ENCODE results near the gene IL37.
"Not testable (repeated sequence)": the region's sequence is repeated elsewhere in the genome, so short reads cannot be mapped to it uniquely, and the experiment has no call there.

IL37 gene

DNA sequence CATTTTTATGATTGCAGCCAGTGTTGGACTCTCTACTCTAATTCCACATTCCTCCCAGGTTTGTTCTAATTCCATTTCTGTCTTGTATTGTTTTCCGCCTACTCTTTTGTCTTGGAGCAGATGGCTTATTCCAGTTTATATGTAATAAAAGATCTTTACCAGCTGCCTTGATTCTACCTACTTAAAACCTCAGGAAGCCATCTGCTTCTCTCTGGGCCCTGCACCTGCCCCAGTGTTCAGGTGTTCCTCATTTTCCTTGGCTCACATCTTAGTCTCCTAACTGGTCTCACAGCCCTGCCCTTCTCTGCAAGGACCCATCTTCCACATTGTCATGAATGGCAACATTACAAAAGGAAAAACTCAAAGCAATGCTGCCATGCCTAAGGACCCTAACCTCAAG is 21.0 kb upstream of the IL37 start:
- DNase-seq (ENCODE audit: low read depth) = no peak

DNA sequence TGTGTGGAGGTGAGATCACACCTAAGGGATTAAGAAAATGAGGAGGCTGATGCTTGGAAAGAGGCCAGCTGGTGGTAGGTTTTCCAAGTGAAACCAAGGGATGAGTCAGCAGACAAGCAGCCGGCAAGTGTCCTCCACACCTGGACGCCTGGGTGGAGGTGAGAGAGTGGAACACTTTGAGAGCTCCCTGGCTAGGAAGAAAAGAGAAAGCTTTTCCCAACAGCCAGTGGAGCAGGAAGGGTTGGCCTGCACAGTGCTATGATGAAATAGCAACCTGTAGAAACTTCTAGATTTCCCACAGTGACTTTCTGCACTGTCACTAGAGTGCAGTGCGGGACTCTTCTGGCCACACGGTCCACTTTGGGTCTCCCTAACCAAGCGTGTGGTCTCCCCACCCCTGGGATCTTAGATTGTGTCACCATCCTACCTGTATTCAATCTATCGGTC is 19.6 kb upstream of the IL37 start:
- no peak for DNase-seq (ENCODE audit: low read depth)

DNA sequence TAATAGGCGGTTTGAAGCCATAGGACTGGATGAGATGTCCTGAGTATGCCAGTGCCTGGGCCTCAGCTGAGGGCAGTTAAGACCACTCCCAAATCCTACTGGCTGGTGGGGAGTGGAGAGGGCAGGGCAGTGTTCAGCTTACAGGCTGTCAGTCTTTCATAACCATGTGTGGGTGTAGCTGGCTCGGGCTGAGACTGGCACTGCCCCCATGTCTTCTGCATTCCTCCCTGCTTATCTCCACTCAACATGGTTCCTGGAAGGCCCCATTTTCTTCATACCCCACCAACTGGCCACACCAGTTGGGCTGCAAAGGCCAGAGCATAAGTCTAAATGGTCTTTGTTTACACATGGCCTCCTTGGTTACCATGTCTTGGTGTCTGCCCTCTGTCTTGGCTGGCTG is 17.2 kb upstream of the IL37 start:
- DNase-seq (ENCODE audit: low read depth) = no peak

DNA sequence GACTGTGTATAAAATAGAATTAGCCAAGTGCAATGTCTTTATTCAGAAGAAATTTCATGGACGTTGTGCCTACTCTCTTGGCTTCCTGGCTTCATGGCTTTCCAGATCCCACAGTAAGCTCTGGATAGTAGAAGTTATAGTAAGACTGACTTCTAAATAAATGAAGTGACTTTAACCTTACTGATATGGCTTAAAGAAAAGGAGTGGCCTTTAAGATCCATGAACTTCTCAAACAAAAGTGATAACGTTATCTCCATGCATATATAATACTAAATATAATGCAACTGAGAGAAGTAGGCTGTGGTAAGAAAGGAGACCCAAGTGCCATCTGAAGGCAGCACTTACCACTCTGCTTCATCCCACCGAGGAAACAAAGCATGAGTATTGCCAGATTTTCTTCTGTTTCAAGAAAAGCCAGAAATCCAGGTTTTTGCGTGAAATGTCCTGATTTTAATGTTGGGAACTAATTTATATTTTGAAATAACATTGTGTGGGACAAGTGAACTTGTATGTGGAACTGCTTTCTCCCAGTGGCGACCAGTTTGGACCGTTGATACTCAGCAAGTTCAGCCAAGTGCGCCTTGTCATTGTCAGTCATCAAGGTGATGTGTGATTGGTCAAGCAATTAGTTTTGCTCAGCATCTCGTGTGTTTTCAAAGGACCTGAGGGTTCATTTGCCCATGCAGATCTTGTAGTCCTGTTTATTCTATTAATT is 13.9 kb upstream of the IL37 start:
- no peak for DNase-seq (ENCODE audit: low read depth)

DNA sequence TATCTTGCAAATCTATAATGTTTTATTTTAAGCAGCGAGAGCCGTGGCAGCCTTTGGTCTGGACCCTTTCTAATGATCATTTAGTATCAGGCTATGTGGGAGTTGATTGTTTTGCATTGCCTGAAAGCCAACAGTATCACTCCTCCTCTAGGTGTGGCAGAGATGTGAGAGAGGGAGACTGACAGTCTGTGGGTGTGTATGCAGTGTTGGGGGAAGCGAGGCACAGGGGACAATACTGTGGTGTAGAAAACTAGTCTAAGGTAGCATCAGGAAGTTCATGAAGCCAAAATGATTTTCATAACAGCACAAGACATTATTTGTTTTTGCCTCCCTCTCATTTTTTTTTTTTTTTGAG is 13.4 kb upstream of the IL37 start:
- DNase-seq (ENCODE audit: low read depth) = no peak

DNA sequence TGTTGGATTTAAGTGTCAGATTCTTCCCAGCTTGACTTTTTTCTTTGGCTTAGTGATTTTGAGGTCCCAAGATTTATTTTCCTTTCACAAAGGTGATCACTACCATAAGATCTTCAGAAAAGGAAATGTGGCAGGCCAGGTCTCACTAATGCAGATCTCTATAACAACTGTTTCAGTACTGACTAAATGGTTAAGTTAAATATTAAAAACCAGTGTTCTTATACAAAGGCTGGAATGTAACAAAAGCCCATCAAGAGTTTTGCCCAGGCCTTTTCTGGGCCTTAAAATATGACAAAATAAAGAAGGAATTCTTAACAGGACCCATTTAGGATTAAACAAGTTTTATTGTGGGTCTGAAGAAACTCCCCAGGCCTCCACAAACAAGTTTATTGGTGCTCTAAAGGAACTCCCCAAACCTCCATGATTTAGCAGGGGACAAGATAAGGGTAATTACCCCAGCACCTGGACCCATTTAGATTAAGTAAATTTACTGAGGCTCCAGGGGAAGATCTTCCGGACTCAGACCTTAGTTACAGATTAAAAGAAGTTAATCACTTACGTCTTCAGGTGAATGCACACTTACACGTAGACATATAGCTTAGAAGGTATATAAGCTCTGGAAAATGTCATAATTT is 9.4 kb upstream of the IL37 start:
- not testable (repeated sequence) for DNase-seq (ENCODE audit: low read depth)

DNA sequence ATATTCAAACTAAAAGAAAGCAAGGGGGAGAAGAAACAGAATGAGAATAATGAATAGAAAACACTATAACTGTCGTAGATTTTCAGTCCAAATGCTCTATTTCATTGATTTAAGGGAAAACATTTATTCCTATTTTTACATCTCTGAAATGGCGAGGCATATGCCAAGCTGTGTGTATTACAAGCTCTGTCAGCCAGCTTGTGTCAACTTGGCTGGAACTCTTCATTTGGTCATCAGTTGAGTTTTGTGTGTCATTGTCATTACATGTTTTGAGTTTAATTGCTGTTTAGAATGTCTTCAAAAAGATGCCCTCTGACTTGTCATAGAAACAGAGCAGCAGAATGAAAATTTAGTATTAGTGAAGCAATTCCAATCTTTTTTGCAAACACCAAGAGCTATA is 8.1 kb upstream of the IL37 start:
- DNase-seq (ENCODE audit: low read depth) = no peak

DNA sequence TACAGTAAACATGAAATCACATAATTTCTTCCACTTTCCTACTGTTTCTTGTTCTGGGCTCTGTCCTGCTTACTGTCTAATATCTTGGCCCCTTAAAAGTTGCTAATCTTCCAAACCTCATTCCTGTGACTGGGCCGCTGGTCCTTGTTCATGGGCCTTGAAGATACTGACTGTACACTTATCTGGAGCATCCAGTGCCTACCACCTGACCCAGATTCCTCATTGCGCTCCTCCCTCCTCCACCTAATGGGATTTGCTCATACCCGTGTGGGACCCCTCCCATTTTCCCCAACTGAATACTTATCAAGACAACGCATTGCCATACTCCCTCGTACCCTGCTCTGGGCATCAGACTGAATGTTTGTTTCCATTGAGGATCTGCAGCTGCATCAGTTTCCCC is 6.1 kb upstream of the IL37 start:
- DNase-seq (ENCODE audit: low read depth) = no peak

DNA sequence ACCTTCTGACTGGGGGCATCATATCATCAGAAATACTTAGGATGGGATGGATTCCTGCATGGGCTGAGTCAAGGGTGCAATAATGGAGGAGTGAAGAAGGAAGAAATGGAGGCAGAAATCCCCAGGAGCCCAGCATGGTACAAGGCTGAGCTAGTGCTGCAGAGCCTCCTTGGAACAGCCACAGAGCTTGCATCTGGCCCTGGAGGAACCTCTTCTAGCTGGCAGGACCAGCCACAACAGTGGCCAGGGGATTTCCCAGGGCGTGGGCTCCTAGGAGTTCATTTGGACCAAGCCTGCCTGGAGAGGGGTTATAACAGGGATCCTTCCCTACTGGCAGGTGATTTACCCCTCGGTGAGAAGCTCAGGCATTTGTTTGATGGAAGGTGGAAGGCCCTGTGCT is 4.7 kb upstream of the IL37 start:
- DNase-seq (ENCODE audit: low read depth) = no peak

DNA sequence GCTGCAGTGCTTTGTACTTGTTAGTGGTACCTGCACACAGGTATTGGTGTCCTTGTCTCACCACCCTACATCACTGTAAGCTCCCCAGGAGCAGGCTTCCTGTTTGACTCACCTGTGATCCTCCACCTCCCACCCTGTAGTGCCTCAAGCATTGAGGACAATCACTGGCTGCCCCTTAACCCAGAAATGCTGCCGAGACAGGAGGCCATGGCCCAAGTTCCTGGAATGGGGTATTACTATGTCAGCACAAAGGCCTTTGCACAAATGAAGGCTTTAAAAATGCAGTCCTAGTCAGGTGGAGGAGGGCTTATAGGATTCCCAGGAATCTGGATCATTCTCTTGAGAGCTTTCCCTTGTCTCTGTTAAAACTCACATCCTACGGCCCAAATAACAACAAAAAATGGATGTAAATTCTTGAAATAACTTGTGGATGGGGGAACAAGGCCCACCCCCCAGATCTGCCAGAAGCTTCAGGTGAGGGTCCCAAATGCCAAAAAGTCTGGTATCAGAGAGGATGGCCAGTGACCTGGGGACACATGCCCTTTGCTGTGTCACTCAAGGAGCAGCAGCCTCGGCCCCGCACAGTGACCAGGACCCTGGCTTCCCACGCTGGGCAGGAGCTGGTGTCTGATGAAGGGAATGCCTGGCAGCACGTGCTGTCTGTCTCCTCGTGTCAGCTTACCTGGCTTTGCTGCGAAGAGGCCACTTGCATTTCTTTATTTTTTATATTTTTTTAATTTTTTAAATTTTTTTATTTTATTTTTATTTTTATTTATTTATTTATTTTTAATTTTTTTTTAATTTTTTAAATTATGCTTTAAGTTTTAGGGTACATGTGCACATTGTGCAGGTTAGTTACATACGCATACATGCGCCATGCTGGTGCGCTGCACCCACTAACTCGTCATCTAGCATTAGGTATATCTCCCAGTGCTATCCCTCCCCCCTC is 3.7 kb upstream of the IL37 start:
- DNase-seq (ENCODE audit: low read depth) = no peak

DNA sequence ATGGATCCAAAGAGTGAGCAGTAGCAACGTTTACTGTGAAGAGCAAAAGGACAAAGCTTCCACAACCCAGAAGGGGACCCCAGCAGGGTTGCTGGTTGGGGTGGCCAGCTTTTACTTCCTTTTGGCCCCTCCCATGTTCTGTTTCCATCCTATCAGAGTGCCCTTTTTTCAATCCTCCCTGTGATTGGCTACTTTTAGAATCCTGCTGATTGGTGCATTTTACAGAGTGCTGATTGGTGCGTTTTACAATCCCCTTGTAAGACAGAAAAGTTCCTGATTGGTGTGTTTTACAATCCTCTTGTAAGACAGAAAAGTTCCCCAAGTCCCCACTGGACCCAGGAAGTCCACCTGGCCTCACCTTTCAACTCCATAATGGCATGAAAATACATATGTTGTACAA is 2.4 kb upstream of the IL37 start:
- not testable (repeated sequence) for DNase-seq (ENCODE audit: low read depth)

DNA sequence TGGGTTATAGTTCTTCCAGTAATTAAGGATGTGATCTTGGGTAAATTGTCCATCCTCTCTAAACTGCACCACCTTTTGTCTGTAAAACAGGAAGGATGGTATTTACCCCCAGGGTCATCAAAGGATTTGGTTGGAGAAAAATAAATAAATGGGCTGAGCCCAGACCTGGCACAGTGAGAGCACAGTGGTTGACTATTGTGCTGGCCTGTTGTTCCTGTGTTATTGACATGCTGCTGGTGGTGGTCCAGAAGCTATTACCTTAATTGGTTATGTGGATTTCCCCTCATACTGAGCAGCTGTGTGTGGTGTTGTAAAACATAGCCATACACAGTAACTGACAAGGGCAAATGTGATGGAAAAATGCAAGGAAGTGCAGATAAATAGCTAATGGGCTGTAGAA is 746 bp upstream of the IL37 start:
- DNase-seq (ENCODE audit: low read depth) = no peak

DNA sequence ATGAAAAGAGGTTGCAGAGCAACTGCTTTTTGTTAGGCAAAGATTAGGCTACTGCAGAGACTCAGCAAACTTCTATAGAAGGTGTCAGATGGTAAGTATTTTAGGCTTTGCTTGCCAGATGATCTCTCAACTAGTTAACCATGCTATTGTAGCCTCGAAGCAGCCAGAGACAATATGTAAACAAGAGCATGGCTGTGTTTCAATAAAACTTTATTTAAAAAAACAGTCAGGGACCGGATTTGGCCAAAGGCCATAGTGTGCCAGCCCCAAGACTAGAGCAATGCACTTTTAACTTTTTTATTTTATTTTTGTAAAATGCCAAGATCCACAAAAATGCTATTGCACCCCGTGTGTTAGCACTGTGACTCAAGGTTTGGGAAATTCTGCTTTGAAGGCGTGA is 1.4 kb downstream of the IL37 start:
- DNase-seq (ENCODE audit: low read depth) = no peak

DNA sequence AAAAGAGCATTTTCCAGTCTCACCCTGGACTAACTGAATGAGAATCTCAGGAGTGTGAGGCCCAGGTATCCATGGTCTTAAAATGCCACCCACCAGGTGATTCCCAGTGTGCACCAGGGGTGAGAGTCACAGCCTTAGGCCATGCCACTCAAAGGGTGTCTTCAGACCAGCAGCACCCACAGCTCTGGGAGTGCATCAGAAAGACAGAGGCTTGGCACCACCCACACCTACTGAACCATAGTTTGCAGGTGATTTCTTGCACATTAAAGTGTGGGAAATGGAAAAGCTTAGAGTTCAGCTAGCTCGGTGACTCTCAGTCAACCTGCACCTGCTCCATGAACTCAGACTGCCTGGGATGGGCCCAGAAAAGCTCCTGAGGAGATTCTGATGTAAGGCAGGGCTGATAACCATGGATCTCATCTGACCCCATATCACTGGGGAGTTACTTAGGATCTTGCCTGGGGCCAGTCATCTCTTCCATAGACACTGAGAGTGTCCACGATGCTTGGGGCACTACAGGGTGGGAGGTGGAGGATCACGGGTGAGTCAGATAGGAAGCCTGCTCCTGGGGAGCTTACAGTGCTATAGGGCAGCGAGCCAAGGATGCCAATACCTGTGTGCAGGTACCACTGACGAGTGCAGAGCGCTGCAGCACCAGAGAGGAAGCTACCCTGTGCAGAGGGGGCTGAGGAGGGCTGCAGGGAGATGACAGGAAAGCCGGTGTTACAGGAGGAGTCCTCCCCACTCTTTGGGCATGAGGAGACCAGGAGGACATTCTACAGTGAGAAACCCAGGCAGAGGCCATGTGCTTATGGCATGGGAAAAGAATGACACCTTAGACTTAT is 4.6 kb downstream of the IL37 start:
- no peak for DNase-seq (ENCODE audit: low read depth)

DNA sequence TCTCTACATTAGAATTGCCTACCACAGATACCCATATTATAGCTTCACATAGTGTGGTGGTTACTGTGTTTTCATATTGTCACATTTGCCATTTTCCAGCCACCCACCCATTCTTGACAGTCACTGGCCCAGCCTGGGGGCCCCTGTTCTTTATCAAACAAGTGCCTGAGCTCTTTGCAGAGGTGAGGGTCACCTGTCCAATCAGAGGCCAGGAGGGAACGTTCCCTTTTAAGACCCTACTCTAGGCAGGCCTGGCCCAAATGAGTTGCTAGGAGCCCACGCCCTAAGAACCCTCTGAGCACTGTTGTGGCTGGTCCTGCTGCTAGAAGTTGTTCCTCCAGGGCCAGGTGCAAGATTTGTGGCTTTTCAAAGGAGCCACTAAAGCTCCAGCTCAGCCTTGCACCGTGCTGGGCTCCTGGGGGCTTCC is 5.2 kb downstream of the IL37 start:
- no peak for DNase-seq (ENCODE audit: low read depth)

DNA sequence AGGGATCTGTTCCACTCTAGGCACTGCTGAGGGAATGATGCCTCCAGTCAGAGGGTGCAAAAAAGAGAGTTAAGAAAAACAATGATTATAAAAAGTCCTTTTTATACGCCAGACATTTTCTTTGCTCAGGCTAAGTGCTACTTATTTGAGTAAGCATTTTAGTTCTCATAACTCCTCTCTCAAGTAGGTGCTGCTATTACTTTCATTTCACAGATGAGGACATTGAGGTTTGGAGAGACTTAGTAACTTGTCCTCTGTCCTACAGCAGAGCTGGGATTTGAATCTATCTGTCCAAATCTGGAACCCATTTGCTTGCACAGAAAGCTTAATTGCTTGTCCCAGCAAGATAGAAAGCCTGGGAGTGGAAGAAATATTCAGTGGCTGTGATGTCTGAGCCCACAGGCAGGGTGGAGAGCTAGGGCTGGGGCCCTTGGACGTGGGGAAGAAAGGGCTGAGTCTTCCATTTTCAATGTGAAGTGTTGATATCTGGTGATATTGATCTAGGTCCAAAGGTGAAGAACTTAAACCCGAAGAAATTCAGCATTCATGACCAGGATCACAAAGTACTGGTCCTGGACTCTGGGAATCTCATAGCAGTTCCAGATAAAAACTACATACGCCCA is 5.8 kb downstream of the IL37 start:
- no peak for DNase-seq (ENCODE audit: low read depth)

DNA sequence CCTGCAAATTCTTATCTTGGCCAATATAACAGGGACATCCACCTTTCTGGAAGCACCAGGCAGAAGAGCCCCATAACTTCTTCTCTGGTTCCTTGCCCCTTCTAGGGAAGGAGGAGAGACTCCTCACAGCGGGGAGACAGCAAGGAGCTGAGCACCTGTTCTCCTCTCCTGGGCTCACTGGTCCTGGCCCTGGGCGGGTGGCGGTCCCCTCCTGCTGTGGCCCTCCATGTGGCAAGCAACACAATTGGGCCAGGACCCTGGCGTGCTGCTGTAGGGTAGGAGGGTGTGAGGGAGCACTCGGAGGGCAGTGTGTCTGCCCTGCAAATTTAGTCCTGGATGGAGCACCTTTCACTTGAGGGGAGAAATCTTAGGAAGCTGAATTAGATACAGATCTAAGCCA is 6.9 kb downstream of the IL37 start:
- DNase-seq (ENCODE audit: low read depth) = no peak

DNA sequence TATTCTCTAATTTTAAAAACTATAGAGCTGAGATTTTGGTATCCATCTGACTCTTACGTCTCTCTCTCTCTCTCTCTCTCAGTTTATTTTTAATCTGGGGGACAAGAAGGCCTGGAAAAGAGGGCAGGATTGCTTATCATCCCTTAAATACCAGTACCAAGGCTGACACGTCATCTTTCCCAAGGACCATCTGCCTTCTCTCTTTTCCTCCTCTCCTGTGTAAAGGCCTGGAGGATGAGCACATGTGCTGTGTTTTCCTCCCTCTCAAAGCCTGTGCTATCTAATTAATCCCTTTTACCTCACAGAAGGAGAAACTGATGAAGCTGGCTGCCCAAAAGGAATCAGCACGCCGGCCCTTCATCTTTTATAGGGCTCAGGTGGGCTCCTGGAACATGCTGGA is 7.3 kb downstream of the IL37 start:
- DNase-seq (ENCODE audit: low read depth) = no peak

DNA sequence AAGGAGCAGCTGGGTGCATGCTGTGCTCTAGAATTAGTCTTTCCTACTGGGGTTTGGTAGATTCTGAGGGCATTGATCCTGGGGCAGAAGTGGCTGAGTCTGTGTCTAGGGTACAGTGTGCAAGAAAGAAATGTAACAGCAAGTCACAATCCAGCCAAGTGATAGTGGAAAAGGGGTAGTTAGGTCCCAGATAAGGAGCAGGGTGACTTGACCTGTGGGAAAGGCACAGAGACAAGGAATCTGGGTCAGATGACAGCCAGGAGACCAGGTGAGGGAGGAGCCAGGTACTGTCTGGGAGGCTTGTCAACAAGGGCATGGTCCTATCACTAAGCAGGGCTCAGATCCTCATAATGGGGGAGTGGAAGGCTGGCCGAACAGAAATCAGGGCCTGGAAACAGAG is 8.1 kb downstream of the IL37 start:
- no peak for DNase-seq (ENCODE audit: low read depth)

DNA sequence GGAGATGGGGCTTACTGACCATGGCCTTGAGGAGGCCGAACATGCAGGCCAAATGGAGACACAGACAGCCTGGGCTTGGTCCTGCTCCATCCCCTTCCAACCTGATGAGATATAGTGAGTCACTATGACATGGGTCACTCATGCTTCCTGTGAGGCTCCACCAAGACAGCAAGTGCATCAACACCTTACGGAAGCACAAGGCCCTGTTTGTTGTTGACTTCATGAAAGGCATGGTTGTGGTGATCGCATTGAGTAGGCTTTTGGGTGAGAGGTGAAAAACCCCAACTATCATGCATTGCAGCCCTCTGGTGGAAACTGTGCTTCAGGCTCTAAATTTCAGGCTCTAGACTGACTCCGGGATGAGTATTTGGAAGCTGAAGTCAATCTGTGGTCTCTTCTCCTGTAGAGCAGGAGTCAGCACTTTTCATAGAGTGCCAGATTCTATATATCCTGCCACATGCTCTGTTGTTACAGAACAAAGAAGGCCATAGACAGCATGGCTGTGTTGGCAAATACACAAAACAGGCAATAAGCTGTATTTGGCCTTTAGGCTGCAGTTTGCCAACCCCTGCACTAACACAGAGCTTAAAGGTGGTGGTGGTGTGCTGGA is 10.1 kb downstream of the IL37 start:
- DNase-seq (ENCODE audit: low read depth) = no peak

DNA sequence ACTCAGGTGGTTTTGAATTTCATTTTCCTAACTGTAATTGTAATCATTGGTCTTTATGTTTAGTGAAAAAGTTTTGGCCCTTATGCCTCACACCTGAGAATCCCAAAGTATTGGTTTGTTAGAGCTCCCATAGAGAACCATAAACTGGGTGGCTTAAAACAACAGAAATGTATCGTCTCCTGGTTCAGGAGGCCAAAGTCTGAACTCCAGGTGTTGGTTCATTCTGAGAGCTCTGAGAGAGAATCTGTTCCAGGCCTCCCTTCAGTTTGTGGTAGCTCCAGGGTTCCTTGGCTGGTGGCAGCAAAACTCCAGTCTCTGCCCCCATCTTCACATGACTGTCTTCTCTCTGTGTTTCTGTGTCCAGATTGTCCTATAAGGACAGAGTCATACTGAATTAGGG is 11.0 kb downstream of the IL37 start:
- DNase-seq (ENCODE audit: low read depth) = no peak
